HL-60 (cell line): ENCODE measurements around the gene ANKRD17.

Experiments
- CTCF ChIP-seq: IDR thresholded peaks from one replicate; pipeline ENCODE4 v1.5.1; 2011; ENCODE audit warnings: low read length, control low read depth, inconsistent platforms; ENCODE audit not compliant: insufficient read depth
- GABPA ChIP-seq: IDR thresholded peaks from 2 replicates; pipeline ENCODE4 v1.6.1; 2012; ENCODE audit warnings: low read depth
- POLR2AphosphoS5 ChIP-seq: IDR thresholded peaks from 2 replicates; pipeline ENCODE4 v1.6.1; 2012; ENCODE audit warnings: low read depth
- REST ChIP-seq: IDR thresholded peaks from 2 replicates; pipeline ENCODE4 v1.6.1; 2012; ENCODE audit warnings: low read depth; ENCODE audit not compliant: insufficient replicate concordance
- SPI1 ChIP-seq: IDR thresholded peaks from 2 replicates; pipeline ENCODE4 v1.6.1; 2012; ENCODE audit warnings: low read depth, mild to moderate bottlenecking, borderline replicate concordance

GRCh38 chr4:73103799-73104503, 154.6 kb downstream of the ANKRD17 start:
- TF ChIP-seq CTCF (no peak), REST (no peak), POLR2AphosphoS5 (no peak), SPI1 (no peak), GABPA (no peak)
